SK-N-MC (cell line): ENCODE data around the gene ALX3.

Experiments
- DNase-seq: peaks from one replicate; pipeline ENCODE4 v3.0.0-alpha.2; 2011; ENCODE audit warnings: low read depth, low spot score
- H3K27ac ChIP-seq: fragments of 200-600 bp; sonication (generic); 2 replicates; pipeline ENCODE4 v1.5.1; 2016; ENCODE audit warnings: mixed run types
- H3K36me3 ChIP-seq: fragments of 200-600 bp; sonication (generic); 2 replicates; pipeline ENCODE4 v1.6.1; 2017; ENCODE audit warnings: antibody characterized with exemption, low read length, mixed read lengths; ENCODE audit not compliant: insufficient read depth
- H3K4me3 ChIP-seq: fragments of 200-600 bp; sonication (generic); 2 replicates; pipeline ENCODE4 v1.5.1; 2016
- H3K9ac ChIP-seq: fragments of 200-600 bp; sonication (generic); 2 replicates; pipeline ENCODE4 v1.8.0; 2017; ENCODE audit warnings: mixed run types, mixed read lengths; ENCODE audit not compliant: insufficient read length
- H3K9me3 ChIP-seq: fragments of 200-600 bp; sonication (generic); 2 replicates; pipeline ENCODE4 v1.6.1; 2017; ENCODE audit warnings: low read depth, mild to moderate bottlenecking, antibody characterized with exemption, low read length, moderate library complexity, mixed read lengths
- EZH2 ChIP-seq: fragments of 200-600 bp; sonication (generic); IDR thresholded peaks from one replicate; pipeline ENCODE4 v1.6.1; 2017; ENCODE audit warnings: antibody characterized with exemption
- FOXP2 ChIP-seq: optimal IDR thresholded peaks from 2 replicates; pipeline ENCODE3; 2011; ENCODE audit warnings: mild to moderate bottlenecking, moderate library complexity; ENCODE audit not compliant: insufficient read depth; ENCODE audit errors: extremely low read length, control extremely low read depth
- POLR2AphosphoS5 ChIP-seq: IDR thresholded peaks from 2 replicates; pipeline ENCODE4 v1.6.1; 2012; ENCODE audit warnings: mild to moderate bottlenecking, low read depth, low read length, borderline replicate concordance

The ALX3 gene

GRCh38 chr1:110107867-110108469 is 37.5 kb upstream of the ALX3 start:
- Histone ChIP-seq H3K4me3 (no peak overlapping the region), H3K36me3 (no peaks in the 10 kb centered on the region), H3K9me3 (no peaks in the 10 kb centered on the region), H3K27ac (no peak overlapping the region), H3K9ac (no peak overlapping the region)
- no peak for DNase-seq
- TF ChIP-seq FOXP2 (no peak), POLR2AphosphoS5 (no peak), EZH2 (no peak)

DNA sequence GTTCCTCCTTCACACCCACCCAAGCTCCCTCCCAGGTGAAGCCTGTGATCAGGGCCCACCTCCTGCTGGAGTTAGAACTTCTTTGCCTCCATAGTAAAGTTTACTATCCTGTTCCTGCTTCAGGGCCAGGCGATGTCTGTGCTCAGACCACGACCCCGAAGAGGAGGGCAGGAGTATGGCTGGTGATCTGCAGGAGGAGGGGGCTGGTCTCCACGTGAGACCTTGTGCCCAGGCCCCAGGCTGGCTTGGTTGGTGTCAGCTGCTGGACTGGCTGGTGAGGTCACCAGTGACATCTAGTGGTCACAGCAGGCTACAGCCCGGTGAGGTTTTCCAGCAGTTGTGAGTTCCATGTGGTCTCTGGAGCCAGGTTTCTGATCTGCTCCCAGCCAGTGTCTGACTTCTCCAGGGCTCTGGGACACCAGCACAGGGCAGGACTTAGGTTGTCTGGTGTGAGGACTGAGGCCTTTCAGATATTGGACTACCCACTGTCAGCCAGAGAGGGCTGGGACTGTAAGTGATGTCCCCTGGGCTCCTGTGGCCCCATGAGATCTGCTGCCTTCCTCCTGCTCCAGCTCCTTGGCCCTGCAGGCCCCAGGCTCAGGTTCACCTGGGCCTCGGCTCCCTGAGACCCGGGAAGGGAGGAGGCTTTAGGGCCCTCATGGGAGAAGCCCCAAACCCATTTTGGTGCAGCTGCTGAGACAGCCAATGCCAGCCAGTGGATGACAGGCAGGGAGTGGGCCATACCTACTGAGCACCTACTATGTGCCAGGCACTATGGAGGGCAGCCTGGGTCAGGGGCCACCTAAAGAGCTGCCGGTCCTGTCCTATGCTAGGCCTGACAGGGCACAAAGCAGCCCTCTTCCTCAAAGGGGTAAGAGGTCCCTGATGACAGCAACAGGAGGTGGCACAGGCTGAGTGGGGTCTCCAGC is 35.8 kb upstream of the ALX3 start:
- no peak for TF ChIP-seq EZH2
- TF ChIP-seq FOXP2, result no peak
- no peak for TF ChIP-seq POLR2AphosphoS5
- no peaks in the 10 kb centered on the region for H3K9me3 ChIP-seq
- no peak for DNase-seq
- H3K27ac ChIP-seq, result no peak overlapping the region
- no peak overlapping the region for H3K4me3 ChIP-seq
- H3K9ac ChIP-seq, result no peak overlapping the region
- H3K36me3 ChIP-seq, result no peaks in the 10 kb centered on the region

DNA sequence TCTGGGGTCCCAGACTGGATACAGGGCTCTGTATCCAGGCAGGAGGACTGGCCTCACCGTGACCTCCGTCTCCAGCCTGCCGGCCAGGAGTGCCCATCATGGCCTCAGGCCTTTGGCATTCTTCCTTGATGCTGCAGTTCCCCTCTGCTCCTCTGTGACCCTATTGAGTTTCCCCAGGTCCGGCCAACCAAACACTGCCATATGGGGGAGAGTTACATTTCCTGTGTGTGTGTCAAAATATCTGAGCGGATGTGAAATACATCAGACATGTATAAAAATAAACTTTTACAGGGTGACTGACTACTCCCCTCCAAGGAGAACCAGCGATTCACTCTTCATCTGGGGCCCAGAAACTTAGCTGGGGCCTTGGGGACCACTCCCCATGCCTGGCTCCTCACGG is 31.6 kb upstream of the ALX3 start:
- no peak overlapping the region for H3K4me3 ChIP-seq
- no peak for TF ChIP-seq POLR2AphosphoS5
- no peak for TF ChIP-seq FOXP2
- no peak for TF ChIP-seq EZH2
- H3K9me3 ChIP-seq, result no peaks in the 10 kb centered on the region
- H3K36me3 ChIP-seq, result no peaks in the 10 kb centered on the region
- no peak overlapping the region for H3K27ac ChIP-seq
- no peak for DNase-seq
- H3K9ac ChIP-seq, result no peak overlapping the region

DNA sequence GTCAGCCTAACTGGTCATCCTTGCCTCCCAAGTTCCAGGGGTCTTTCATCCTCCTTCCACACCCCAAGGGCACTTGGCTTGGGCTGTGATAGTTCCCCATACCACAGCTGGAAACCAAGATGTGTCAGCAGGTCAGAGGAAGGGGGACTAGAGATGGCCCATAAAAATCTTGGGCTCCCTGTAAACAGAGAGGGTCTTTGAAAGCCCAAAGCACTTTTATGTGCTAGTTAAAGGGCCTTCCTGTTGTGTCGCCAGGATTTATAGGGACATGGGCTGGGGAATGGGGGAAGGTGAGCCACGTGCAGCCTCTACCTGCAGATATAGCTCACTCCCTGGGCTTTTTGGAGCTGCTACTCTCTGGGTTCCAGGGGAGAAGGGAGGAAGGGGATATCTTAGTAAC is 29.9 kb upstream of the ALX3 start:
- no peak overlapping the region for H3K4me3 ChIP-seq
- no peak for DNase-seq
- H3K36me3 ChIP-seq, result no peaks in the 10 kb centered on the region
- H3K9me3 ChIP-seq, result no peaks in the 10 kb centered on the region
- no peak overlapping the region for H3K9ac ChIP-seq
- no peak overlapping the region for H3K27ac ChIP-seq
- TF ChIP-seq POLR2AphosphoS5 (no peak), FOXP2 (no peak), EZH2 (no peak)

GRCh38 chr1:110098222-110099026 is 28.0 kb upstream of the ALX3 start:
- H3K27ac ChIP-seq, result no peak overlapping the region
- no peaks in the 10 kb centered on the region for H3K36me3 ChIP-seq
- H3K9ac ChIP-seq, result no peak overlapping the region
- no peaks in the 10 kb centered on the region for H3K9me3 ChIP-seq
- TF ChIP-seq FOXP2 (no peak), EZH2 (no peak), POLR2AphosphoS5 (no peak)
- no peak for DNase-seq
- H3K4me3 ChIP-seq, result no peak overlapping the region

DNA sequence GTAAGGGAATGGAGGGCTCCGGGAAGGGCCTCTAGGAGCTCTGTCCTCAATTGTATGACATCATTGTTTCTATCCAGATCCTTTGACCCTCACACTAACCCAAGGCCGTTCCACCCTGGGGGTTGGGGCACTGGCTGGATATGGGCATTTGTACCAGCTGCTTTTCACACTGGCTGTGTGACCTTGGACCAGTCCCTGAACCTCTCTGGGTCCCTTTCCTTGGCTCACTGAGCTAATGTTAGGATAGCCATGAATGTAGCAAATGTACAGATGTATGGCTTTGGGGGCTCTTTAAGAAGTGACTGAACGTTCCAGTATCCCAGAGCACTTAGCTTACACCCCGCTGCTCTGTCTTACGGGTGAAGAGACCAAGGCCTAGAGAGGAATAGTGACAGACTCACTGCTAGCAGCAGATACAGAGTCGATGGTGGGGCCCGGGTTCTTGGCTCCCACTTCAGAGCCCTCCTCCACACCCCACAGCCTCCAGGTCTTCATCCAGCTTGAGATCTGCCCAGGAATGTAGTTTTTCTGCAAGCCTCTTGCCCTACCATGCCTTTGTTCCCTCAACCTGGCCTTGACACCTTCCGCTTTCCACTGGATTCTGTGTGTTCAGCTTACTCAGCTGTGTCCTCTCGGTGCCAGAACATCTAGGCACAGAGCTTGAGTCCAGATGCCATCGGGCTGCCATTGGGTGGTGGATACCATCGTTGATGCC is 27.2 kb upstream of the ALX3 start:
- Histone ChIP-seq H3K9ac (no peak overlapping the region), H3K4me3 (no peak overlapping the region), H3K9me3 (no peaks in the 10 kb centered on the region), H3K27ac (no peak overlapping the region), H3K36me3 (no peaks in the 10 kb centered on the region)
- TF ChIP-seq EZH2, result no peak
- TF ChIP-seq FOXP2, result no peak
- no peak for TF ChIP-seq POLR2AphosphoS5
- no peak for DNase-seq

DNA sequence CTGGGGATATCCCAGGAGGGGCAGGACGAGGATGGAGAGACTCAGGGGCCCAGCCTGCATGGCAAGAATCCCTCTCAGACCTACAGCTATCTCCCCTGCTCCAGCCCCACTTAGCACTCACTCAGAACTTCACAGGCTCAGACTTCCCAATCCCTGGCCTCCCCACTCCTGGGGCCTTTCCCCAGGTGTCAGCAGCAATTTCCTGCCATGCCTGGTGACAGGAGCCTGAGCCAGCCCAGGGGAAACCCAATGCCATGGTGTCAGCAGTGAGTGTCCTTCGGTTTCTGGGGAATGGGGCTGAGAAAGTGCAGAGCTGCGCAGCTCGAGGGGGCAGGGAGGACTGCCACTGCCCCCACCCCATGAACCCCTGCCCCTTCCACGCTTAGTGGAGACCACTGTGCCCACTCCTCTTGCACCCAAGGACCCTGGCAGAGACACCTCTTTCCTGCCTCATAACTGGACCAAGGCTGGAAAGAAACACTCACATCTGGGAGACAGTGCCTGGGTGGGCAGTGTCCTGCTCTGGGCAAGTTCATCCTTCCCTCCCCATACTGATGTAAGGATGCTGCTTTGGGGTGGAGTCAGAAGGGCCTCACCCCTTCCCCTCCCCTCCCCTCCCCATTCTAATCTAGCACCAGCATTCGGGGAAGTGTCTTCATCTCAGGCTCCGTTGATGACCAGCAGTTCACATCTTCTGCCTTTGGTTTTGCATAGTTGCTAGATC is 24.6 kb upstream of the ALX3 start:
- no peaks in the 10 kb centered on the region for H3K36me3 ChIP-seq
- no peak overlapping the region for H3K9ac ChIP-seq
- no peak overlapping the region for H3K27ac ChIP-seq
- no peaks in the 10 kb centered on the region for H3K9me3 ChIP-seq
- TF ChIP-seq FOXP2, result no peak
- TF ChIP-seq POLR2AphosphoS5, result no peak
- TF ChIP-seq EZH2, result no peak
- no peak for DNase-seq
- no peak overlapping the region for H3K4me3 ChIP-seq

- H3K9ac ChIP-seq, result no peak overlapping the region
- H3K27ac ChIP-seq, result no peak overlapping the region
These were observed 22.5 kb upstream of the ALX3 start for GRCh38 chr1:110092991-110093390.

More at GRCh38 chr1:110092991-110093390, 22.5 kb upstream of the ALX3 start:
- no peak for DNase-seq
- TF ChIP-seq POLR2AphosphoS5, result no peak
- no peaks in the 10 kb centered on the region for H3K9me3 ChIP-seq
- H3K4me3 ChIP-seq, result no peak overlapping the region
- H3K36me3 ChIP-seq, result no peaks in the 10 kb centered on the region
